Heart left ventricle (tissue), 13 donors: ENCODE measurements around the gene HEPACAM.

ENCODE experiments used
- CTCF ChIP-seq, 12 donors: fragments of 200-600 bp; sonication (generic) in 4 of 12; IDR thresholded peaks; one replicate each; pipeline versions ENCODE4 v1.5.0 to v1.8.0; 2018 to 2022; ENCODE audit warnings: antibody characterized with exemption in 12 of 12, mild to moderate bottlenecking in 5 of 12
- POLR2A ChIP-seq, 2 donors: fragments of 450-650 bp; IDR thresholded peaks; one replicate each; pipeline ENCODE4 v1.6.1; 2017; ENCODE audit warnings: antibody characterized with exemption in 2 of 2, mild to moderate bottlenecking in 2 of 2, moderate library complexity in 2 of 2
- donor health status: ischemic (EF 13 %, LVEDD 7.1; RV severe dilation, severe dysfunction).
- donor health status: DM: no; HTN: yes; CAD: no.
- donor health status: DM: no; HTN: no; CAD: no.
- donor health status: ischemic (EF 25% LVEDD 6.9; RV normal size, moderate dysfunction).
- donor health status: ischemic (EF 25% LVEDD 5.7; RV mildly dilated, moderate dysfunction).
- donor health status: ischemic (EF 35%, LVEDD 5.7; RV mildly dilated, moderate dysfunction).
- donor health status: nonischemic (EF 11% LVEDD 7.7; RV severe dilation, severe dysfunction).
- donor health status: DM: yes; HTN: yes; CAD: no.
- donor health status: PGD.
- donor health status: ischemic (EF 29% LVEDD 5.4; RV normal size, mild dysfunction).
- donor health status: nonischemic (EF 23%, LVEDD 6.1; RV moderate dilation, normal function).

DNA sequence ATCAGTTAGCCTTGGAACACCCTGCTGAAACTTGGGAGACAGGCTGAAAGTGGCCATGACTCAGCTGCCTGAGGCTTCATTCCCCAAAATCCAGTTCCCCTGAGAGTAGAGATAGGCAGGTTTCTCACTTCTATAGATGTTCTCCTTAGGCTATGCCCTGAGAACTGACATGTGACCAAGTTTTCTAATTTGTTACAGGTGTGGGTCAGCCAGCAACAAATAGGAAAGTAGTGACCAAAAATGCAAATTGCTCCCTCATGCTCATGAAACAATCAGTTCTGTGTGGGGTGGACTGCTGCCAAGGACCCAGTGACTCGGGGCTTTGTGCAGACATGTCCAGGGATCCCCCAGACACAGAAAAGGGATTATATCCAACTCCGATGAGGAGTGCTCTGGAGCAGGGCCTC lies 10.9 kb upstream of the HEPACAM start:
- TF ChIP-seq CTCF (IDR thresholded peaks at IDR 0.05) (no peak), POLR2A (IDR thresholded peaks at IDR 0.05) (no peak)
